Calu3 (cell line): ENCODE data around the gene MGAT5. TPM values are rescaled to one million over a fixed set of nuclear protein-coding genes. Genes with fewer than 3 reads are reported as not detected.

Experiments used
- BruUV-seq: library from RNA; stranded (reverse); fragments of 400-500 nt; replicated peaks from 2 replicates; lab custom pipeline; 2021; lab: Mats Ljungman, UMichigan
- CTCF ChIA-PET: fragments of 300-600 bp; sonication (Branson Sonifier 250); formaldehyde crosslinking; loops from one replicate; lab custom pipeline; 2022; ENCODE audit warnings: antibody characterized with exemption; lab: Charles Lee
- DNase-seq: peaks from one replicate; pipeline ENCODE4 v3.0.0; 2022
- H3K27ac Mint-ChIP-seq: one replicate; pipeline ENCODE4 v1.8.0; 2022; ENCODE audit warnings: mixed read lengths; ENCODE audit not compliant: unreplicated experiment
- H3K27me3 Mint-ChIP-seq: one replicate; pipeline ENCODE4 v1.8.0; 2022; ENCODE audit warnings: mixed read lengths; ENCODE audit not compliant: unreplicated experiment
- H3K36me3 Mint-ChIP-seq: one replicate; pipeline ENCODE4 v1.8.0; 2022; ENCODE audit warnings: mild to moderate bottlenecking, moderate library complexity, mixed read lengths; ENCODE audit not compliant: insufficient read depth, unreplicated experiment
- H3K4me1 Mint-ChIP-seq: one replicate; pipeline ENCODE4 v1.8.0; 2022; ENCODE audit warnings: mild to moderate bottlenecking, low read depth, mixed read lengths; ENCODE audit not compliant: unreplicated experiment
- H3K4me3 Mint-ChIP-seq: one replicate; pipeline ENCODE4 v1.8.0; 2022; ENCODE audit warnings: mild to moderate bottlenecking, low read depth, moderate library complexity, mixed read lengths; ENCODE audit not compliant: unreplicated experiment
- H3K9me3 Mint-ChIP-seq: one replicate; pipeline ENCODE4 v1.8.0; 2022; ENCODE audit warnings: low read depth, mixed read lengths; ENCODE audit not compliant: unreplicated experiment
- intact Hi-C: fragments of 100-400 bp; cut with micrococcal nuclease; formaldehyde crosslinking; loops from one replicate; pipeline ENCODE4 v1.10.0; 2022; ENCODE audit not compliant: unreplicated experiment
- total RNA-seq: library from RNA; stranded (reverse); gene quantifications from 2 replicates; pipeline ENCODE4 v1.2.3, GENCODE V29; 2022
- TF ChIP-seq, protein P1 (sequence below): fragments of 200-600 bp; IDR thresholded peaks from one replicate; pipeline ENCODE4 v1.8.0; 2022; ENCODE audit warnings: antibody characterized with exemption; ENCODE audit not compliant: unreplicated experiment

Gene MGAT5
- total RNA-seq, 1 experiment from 2014 or later = 129 TPM

DNA sequence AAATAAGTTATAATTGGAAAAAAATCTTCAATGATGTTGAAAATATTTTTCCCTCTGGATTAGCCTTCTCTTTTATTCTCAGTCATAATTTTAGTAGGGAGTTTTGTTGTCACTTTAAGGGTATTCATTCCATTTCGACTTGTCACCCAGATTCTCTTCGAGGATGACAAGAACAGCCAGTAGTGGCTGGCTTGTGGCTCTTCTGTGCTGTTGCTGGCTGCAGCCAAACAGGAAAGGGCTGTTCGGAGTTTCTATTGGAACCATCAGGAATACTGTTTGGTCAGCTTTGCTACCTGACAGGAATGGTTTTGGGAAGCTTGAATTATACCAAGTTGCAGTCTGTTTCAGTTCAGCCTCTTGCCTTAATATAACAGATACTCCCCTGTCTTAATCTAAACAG lies 41.6 kb downstream of the MGAT5 start:
- CTCF ChIA-PET = no interaction called here
- H3K27me3 Mint-ChIP-seq = no peaks in the 10 kb centered on the region
- no peaks in the 10 kb centered on the region for H3K36me3 Mint-ChIP-seq
- peaks cover 17% of the 10 kb centered on the region for H3K4me1 Mint-ChIP-seq
- H3K9me3 Mint-ChIP-seq = no peaks in the 10 kb centered on the region
- no TSS peak for BruUV-seq
- H3K4me3 Mint-ChIP-seq = no peak overlapping the region
- no peak overlapping the region for H3K27ac Mint-ChIP-seq
- TF ChIP-seq, protein P1, sequence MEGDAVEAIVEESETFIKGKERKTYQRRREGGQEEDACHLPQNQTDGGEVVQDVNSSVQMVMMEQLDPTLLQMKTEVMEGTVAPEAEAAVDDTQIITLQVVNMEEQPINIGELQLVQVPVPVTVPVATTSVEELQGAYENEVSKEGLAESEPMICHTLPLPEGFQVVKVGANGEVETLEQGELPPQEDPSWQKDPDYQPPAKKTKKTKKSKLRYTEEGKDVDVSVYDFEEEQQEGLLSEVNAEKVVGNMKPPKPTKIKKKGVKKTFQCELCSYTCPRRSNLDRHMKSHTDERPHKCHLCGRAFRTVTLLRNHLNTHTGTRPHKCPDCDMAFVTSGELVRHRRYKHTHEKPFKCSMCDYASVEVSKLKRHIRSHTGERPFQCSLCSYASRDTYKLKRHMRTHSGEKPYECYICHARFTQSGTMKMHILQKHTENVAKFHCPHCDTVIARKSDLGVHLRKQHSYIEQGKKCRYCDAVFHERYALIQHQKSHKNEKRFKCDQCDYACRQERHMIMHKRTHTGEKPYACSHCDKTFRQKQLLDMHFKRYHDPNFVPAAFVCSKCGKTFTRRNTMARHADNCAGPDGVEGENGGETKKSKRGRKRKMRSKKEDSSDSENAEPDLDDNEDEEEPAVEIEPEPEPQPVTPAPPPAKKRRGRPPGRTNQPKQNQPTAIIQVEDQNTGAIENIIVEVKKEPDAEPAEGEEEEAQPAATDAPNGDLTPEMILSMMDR = no peak
- DNase-seq = no peak
- intact Hi-C loops = no loop called here

DNA sequence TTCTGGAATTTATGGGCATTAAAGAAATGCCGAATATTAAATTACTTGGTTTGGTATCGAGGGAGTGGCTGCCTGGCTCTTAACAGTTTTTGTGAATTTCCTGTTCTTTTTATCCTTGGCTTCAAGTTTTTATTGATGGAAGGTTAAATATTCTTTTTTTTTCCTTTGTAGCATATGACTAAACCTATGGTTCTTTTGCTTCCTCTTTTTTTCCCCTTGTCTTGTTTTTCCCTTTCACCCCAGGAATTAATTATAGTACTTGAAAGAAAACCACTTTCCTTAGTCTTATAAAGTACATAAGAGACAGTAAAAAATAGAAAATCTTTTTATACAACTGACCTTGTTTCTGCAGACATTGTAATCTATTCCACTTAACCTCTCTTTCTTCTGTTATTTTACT lies 42.4 kb downstream of the MGAT5 start:
- Mint-ChIP-seq H3K4me3 (no peak overlapping the region), H3K27ac (no peak overlapping the region), H3K36me3 (no peaks in the 10 kb centered on the region), H3K27me3 (no peaks in the 10 kb centered on the region), H3K9me3 (no peaks in the 10 kb centered on the region), H3K4me1 (peaks cover 25% of the 10 kb centered on the region)
- intact Hi-C loops = no loop called here
- no peak for DNase-seq
- TF ChIP-seq, protein P1 = no peak
- BruUV-seq = no TSS peak
- CTCF ChIA-PET = no interaction called here

DNA sequence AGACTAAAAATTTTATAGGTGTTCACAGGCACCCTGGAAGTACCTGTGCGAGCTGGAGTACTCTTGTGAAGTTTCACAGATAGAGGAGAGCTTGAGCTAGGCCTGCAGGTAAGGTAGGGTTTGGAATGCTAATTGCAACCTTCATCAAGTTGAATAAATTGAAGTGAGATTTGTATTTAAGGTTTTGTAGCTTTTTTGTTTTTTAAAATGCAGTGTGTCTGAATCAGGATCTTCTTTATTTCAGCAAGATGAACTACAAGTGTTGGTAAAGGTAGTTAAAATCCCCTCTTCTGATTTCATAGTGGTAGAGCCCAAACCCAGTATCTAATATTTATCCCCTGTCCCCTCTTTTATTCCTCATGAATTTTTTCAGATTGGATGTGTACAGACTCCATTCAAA lies 45.5 kb downstream of the MGAT5 start:
- Mint-ChIP-seq H3K4me1 (peaks cover 39% of the 10 kb centered on the region), H3K36me3 (no peaks in the 10 kb centered on the region), H3K9me3 (no peaks in the 10 kb centered on the region), H3K27ac (no peak overlapping the region), H3K4me3 (no peak overlapping the region), H3K27me3 (no peaks in the 10 kb centered on the region)
- intact Hi-C loops = no loop called here
- CTCF ChIA-PET = no interaction called here
- no TSS peak for BruUV-seq
- TF ChIP-seq, protein P1 = no peak
- no peak for DNase-seq

DNA sequence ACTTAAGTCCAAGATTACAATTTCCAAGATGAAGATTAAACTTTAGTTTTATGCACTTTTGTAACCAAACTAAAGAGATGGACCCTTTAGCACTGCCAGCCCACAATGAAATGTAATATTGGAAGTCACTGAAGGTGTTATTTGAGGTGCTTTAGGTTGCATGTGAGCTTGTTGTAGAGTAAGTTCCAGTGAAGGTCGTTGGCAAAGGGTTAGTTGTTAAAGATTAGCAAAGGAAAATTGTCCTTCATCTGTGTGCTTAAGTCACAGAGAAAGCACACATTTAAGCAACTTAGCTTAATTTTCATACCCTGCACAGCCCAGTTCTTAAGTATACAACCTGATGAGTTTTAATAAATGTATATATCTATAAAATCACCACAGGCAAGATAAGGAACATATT lies 46.7 kb downstream of the MGAT5 start:
- TF ChIP-seq, protein P1 = no peak
- DNase-seq = no peak
- no TSS peak for BruUV-seq
- Mint-ChIP-seq H3K27ac (no peak overlapping the region), H3K36me3 (no peaks in the 10 kb centered on the region), H3K4me3 (no peak overlapping the region), H3K27me3 (no peaks in the 10 kb centered on the region), H3K9me3 (no peaks in the 10 kb centered on the region), H3K4me1 (peaks cover 31% of the 10 kb centered on the region)
- intact Hi-C loops = no loop called here
- CTCF ChIA-PET = no interaction called here
